MV-4-11 (cell line): ENCODE data around the gene GPR107.
A peak's percentile ranks its signal among the peaks of the same experiment; 100 is the strongest.

ENCODE experiments used
- DNase-seq: peaks from one replicate; lab custom pipeline; 2025; lab: John Stamatoyannopoulos, UW

The GPR107 gene

DNA sequence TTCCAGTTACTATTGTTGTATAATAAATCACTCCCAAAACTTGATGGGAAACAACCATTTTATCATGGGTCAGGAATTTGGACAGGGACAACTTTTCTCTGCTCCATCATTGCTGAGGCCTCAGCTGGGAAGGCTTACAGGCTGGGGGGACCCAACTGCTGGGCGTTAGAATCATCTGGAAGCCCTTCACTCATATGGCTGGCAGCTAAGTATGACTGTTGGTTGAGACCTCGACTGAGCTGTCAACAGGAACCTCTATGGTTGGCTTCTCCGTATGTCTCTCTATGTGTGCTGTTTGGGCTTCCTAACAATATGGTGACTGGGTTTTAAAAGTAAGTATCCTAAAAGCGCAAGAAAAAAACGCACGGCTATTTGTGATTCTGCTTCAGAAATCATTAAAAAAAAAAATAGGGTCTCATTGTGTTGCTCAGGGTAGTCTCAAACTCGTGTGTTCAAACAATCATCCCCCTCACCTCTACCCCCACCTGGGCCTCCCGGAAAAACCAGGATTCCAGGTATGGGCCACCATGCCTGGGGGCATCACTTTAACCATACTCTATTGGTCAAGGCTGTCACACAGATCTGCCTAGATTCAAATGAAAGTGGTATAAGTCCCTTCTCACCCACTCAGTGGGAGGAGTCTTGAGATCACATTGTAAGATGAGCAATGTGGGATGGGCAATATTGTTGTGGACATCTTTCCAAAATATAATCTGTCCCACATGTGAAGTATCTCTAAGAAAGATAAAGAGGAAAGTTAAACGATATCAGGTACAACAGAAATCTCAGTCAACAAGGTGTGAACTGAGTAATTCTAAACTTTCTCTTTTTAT is 26.0 kb upstream of the GPR107 start:
- no peak for DNase-seq

DNA sequence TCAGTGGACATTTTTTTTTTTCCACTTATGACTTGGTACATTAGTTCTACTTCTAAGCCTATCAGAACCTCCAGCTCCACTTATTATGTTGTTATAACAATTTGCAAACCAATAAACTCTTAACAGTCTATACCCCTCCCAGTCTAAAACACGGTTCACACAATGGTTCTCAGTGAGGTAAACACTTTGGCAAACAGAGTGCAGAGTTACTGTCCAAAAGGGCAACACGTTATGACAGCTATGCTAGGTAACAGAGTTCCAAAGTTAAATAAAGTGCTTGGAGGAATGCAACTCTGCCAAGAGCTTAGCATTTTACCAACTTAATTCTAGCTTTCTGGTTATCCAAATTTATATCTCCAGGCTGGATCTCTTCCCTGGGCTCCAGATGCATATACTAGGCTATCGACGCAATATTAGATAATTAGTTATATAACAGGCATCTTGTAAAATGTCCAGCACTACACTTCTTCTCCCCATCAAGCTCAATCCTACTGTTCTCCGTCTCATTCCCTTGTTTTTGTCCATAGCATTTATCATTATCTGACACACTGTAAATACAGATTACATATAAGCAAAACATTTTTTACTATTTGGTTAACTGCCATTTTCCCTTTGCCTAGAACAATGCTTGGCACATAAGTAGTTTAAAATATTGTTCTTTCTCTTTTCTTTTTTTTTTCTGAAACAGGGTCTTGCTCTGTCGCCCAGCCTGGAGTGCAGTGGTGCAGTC is 25.0 kb upstream of the GPR107 start:
- DNase-seq = no peak

DNA sequence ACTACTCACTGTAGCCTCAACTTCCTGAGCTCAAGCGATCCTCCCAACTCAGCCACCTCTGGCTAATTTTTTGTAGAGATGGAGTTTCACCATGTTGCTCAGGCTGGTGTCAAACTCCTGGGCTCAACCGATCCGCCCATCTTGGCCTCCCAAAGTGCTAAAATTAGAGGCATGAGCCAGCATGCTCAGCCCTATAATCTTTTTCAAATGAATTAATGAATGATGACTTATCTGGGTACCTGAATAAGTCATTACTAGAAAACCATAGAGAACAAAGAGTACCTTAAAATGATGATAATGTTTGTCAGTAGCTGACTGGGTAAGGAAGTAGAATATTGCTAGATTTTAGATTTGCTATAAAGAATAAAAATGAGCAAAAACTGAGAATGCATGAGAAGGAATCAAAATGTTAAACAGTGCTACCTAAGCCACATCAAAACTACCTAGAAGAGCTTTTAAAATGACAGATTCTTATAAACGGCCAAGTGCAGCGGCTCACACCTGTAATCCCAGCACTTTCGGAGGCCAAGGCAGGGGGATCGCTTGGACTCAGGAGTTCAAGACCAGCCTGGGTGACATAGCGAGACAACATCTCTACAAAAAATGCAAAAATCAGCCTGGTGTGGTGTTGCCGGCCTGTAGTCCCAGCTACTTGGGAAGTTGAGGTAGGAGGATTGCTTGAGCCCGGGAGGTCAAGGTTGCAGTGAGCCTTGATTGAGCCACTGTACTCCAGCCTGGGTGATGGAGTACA is 24.3 kb upstream of the GPR107 start:
- no peak for DNase-seq

DNA sequence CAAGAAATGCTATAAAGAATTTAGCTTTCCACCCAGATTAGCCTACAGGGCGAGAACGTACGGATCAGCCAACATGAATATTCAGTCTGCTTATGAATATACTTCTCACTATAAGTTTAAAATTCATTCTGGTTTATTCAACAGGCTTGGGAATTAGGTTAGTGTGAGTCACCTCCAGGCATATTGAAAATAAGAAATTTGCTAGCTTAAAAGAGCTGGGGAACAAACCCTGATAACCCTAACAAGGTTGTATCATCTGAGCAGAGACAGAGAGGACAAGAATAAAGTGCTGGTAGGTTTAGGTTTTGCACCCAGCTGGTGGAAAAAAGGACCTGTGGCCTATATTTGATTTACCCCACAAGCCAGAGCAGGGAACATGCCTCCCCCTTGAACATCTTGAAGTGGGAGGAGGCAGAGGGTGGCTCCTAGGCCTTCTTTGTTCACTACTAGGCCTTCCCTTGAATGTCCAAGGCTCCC is 23.0 kb upstream of the GPR107 start:
- no peak for DNase-seq

DNA sequence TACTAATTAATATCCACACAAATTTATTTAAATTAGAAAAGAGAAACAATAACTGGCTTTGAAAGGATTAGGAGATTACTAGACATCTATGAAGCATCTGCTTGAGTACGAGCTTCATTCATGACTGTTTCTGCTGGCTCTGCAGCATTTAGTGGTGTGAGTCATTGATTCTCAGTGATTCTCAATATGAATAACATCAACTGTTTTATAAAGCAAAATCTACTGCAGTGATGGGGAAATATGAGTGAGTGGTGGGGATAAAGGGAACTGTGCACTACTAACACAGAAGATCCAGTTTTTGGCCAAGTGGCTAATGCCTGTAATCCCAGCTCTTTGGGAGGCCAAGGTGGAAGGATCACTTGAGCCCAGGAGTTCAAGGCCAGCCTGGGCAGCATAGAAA is 19.1 kb upstream of the GPR107 start:
- peak; percentile 72 for DNase-seq

DNA sequence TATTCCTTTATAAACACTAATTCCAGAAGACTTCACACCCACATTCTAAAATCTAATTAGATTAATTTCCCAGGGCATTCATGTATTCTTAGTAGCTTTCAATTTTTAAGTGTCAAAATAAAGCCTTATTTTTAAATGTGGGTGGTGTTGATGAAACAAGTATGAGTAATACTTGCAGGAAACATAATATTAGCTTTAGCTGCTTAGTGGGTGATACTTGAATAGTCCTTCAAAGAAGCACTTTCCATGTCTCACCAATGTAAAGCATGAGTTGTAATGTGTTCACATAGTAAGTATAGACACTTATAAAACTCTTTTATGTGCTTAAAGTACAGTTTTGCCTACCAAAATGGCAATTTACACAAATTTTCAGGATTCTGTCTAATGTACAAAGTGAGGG is 17.6 kb upstream of the GPR107 start:
- DNase-seq = no peak

DNA sequence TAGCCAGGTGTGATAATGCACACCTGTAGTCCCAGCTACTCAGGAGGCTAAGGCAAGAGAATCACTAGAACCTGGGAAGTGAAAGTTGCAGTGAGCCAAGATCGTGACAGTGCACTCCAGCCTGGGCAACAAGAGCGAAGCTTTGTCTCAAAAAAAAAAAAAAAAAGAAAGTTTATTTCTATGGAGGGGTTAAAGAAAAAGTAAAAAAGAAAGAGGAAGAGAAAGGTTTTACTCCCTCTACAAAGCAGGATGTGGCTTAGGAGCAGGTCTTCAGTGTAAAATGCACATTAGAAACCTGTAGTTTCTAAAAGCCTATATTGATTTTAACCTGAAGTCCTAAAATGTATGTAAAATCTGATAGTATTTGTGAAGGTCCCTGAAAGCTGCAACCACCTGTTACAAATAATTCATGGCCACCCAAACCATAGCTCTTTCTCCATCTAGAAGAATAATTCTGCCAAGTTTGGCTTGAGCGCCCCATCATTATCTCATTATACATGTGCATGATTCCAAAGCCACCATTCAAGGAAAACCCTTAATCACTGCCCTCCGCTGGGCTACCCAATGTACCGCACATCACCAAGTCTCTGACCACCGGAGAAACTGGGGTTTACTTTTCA is 14.1 kb upstream of the GPR107 start:
- peak; percentile 78 for DNase-seq

DNA sequence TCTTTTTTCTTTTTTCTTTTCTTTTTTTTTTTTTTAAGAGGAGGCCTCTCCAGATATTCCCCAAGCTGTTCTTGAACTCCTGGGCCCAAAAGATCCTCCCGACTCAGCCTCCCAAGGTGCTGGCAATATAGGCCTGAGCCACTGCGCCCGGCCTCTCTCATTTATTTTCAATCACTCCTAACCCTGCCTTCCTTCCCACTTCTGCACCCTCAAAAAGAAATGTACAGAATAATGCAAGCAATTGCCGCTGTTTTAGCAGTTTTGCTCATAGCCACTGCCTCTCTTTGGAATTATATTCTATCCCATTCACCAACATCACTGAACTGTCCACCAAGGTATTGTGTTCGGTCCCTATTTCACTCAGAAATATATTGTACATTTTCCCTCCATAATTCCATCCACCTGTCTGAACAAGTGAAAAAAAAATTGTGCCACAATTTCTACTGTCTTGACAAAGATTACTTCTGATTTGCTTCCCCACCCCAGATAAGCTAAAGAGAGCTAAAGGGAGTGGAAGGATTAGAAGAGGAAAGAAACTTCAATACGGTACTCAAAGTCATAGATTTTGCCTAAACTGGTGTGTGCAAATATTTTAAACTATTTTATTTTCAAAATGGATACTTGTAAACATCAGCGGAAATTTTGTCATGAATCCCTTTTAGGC is 12.6 kb upstream of the GPR107 start:
- no peak for DNase-seq

DNA sequence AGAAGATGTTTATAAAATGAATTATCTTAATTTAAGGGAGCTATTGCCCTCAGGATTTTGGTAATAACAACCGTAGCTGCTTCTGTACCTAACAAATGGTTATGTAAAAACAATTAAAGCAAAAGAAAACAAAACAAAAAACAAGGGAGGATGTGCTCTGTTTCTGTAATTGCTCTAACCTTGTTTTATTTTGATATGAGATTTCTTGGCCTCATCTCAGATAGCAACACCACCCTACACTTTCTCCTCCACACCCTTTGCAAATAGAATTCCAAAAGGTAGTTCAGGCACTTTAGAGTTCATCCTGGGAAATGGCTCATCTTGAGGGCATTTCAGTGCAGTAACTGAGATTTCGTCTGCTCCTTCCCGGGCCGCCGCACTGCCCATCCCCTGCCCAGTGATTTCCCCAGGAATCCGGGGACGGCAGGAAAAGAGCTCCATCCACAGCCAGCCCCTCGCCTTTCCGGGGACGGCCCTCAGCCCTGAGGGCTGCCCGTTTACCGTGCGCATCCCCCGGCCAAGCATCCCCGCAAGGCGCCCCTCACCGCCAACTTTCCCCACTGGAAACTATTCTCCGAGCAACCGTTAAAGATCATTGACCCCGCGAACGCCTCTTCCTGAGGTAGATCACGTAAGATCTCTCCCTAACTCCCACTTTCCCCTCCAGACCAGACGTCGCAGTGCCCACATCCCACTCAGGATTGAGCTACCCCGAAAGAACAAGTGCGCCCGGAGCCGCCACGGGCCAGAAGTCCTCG is 11.9 kb upstream of the GPR107 start:
- no peak for DNase-seq

DNA sequence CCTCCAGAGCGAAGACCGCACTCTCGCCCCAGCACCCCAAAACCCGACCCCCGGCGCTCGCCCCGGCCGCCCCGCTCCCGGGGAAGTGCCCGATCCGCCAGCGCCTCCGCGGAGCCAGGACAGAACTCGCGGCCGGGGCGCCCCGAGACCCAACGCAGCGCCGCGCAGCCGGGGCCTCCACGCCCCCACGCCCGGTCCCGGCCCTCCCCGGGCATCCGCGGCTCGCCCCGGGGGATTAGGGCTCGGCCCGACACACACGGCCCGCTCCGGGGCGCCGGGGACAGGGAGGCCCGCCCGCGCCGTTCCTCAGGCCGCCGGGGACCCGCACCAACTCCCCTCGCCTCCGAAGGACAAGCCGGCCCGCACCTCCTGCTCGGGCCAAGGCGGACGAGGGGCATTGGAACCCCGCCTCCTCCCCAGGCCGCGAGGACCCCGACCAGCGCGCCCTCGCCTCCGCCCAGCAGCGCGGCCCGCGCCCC is 11.3 kb upstream of the GPR107 start:
- no peak for DNase-seq

DNA sequence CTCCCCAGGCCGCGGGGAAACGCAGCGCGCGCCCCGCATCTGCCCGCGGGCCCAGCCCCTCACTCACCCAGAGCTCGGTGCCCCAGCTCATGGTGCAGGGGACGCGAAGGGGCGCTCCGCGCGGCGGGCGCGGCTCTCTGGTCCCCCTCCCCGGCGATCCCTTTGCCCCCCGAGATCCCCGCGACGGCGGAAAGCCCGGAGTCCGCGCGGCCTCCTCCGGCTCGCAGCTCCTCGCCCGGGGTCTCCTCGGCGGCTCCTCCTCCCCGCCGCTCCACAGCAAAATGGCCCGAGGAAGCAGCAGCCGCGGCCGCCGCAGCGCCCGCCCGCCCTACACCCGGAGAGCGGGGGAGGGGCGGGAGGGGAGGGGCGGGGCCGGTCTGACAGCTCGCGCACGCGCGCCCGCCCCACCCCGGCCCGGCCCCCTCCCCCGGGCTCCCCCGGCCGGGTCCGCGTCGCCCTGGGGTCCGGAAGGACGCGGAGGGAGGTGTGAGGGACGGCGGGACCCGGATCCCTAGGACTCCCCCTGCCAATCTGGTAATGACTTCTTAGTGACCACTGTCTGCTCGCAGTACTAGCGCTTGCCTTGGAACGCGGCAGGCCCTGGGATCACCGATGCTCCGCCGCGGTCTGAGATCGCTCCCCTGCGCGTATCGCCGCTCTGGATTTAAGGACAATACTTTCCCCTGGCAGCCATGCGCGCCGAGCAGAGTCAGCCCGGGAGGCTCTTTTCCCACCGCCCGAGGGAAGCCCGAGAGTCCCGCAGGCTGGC is 10.6 kb upstream of the GPR107 start, which contains the start of gene FNBP1:
FNBP1 (minus strand) TSS at position 305 of the 769 bp plus-strand sequence; CDS start at position 91, 214 bp downstream.
- peak; percentile 46 for DNase-seq

DNA sequence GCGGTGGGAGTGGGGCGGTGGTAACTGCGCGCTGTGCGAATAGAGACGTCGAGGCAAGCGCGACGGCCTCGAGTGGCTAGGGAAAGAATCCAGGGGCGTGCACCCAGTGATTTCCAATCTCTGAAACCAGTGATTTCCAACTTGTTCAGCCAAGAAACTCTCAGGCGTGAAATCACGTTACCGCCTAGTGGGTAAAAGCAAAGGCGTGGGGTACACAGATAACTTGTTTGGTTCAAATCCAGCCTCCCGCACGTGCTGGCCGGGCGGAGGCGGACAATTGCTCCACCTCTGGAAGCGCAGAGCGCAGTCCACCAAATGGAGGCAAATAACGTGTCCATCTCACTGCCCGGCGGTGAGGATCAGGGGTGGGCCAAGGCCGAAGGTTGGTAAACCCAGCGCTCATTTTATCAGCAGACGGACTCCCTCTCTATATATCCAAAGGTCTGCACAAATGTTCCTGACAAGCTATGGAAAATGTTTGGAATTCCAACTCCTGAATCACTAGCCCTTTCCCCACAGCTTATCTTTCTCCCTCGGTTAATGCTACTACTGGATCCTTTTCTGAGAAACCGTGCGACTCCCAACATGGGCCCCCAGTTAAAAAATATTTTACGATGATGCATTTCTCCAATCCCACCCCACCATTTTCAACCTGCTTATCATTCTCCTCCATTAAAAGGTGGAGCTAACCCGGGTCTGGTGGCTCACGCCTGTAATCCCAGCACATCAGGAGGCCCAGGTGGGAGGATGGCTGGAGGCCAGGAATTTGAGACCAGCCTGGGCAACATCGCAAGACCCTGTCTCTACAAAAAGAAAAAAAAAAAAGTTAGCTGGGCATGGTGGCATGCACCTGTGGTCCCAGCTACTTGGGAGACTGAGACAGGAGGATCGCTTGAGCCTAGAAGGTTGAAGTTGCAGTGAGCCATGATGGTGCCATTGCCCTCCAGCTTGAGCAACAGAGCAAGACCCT is 9.8 kb upstream of the GPR107 start:
- DNase-seq = no peak

DNA sequence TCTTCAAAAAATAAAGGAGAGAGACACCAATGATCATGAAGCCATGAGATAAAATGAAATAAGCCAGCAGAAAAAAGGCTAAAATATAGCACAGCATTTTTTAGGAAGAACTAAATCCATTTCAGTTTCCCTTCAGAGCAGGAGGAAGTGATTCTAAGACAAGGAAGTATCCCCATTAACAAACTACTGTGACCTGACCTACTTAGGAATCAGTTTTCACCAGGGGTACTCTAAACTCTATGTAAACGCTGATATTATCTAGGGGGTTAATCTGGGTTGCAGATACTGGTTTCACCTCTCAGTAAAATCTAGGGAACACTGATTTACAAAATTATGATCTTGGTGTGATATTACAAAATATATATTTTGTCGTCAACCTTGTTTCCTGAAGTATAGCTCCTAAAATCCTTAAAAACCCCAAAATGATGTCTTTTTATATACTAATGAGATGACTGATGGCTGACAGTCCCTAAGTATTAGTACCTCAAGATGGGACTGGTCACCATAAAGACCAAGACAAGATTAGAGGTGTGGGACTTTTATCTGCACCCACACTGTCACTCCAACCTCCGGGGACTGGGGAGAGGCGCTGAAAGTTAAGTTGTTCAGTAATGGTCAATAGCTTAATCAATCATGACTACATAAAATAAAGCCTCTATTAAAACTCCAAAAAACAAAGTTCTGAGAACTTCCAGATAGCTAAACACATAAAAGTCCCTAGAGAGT is 7.8 kb upstream of the GPR107 start:
- DNase-seq = peak; percentile 75

DNA sequence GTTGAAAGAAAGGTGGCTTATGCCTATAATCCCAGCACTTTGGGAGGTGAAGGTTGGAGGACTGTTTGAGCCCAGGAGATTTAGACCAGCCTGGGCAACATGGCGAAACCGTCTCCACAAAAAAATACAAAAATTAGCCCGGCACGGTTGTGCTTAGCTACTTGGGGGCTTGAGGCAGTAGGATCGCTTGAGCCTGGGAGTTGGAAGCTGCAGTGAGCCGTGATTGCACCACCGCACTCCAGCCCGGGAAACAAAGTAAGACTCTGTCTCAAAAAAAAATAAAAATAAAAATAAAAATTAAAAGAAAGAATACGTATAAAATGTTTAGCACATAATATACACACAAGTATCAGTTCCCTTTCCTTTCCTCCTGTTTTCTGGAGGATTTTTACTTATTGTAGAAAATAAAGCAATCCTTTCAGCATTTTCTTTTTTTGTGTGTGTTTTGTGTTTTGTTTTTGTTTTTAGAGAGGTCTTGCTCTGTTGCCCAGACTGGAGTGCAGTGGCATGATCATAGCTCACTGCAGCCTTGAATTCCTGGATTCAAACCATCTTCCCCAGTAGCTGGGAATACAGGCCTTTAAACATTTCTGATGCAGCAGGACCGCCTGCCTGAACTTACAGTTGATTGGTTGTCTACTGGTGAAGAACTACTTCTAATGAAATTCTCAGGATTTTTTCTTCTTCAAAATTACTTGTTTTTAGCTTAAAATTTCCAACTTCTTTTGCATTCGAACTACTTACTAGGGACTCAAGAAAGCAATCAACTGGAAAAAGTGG is 4.1 kb upstream of the GPR107 start:
- no peak for DNase-seq

DNA sequence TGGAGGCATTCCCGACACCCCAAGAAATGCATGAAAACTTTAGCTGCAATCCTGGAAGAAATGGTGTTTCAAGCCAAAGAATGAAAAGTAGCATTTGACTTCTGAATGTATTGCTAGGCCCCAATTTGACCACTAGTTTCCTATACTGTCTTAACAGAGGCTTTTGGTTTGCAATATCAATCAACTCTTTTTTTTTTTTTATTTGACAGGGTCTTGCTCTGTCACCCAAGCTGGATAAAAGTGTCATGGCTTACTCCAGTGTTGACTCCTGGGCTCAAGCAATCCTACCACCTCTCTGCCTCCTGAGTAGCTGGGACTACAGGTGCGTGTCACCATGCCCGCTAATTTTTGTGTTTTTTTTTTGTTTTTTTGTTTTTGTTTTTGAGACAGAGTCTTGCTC is 3.2 kb upstream of the GPR107 start:
- peak; percentile 19 for DNase-seq

DNA sequence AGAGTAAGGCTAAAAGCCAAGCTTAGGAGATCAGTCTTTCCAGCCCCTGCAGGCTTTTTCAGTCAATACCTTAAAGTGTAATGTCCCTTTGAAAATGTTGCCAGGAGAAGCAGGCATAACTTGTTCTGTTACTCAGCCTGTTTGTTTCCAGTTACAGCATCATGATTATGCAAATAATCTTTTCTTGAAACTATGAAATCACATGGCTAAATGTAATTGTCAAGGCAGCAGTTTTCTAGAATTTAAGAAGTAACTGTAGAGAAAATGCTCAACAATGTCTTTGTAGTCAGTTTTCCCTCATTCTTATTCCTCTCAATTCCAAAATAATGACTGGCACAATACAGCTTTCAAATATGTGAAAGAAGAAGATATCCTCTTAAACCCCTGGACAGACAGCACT is 1.9 kb upstream of the GPR107 start:
- DNase-seq = no peak

DNA sequence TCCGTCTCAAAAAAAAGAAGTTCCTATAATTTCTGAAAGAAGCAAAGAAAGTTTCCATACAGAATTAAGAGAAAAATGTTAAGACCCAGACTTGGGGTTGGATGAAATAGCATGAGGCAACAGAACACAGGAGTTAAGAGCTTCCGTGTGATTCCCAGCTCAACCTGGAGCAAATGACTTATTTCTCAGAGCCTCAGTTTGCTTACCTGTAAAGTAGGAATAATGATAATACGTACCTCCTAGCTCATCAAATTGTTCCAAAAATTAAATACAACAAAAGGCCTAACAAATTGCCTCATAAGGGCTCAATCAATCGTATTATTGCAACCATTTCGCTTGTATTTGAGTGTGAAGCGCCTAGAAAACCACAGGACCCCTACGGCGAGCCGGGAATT is 600 bp upstream of the GPR107 start:
- no peak for DNase-seq
